ENCODE measurements around the gene MEI1. TPM values are rescaled to one million over a fixed set of nuclear protein-coding genes. Genes with fewer than 3 reads are reported as not detected.

The MEI1 gene
- total and polyA plus RNA-seq, 2 of the 4 experiments (the other 2 are of a cell fraction): 0.90 to 2.6 TPM

GRCh38 chr22:41819257-41819656, 120.0 kb downstream of the MEI1 start:
- Histone ChIP-seq H3K36me3 (ENCODE audit: control insufficient read depth, insufficient read depth, low read length) (0 out of 2 replicates have a peak, but pooled peaks cover 1% of the 10 kb centered on the region), H3K4me1 (ENCODE audit: control insufficient read depth, insufficient read depth, low read length) (peaks cover 2% of the 10 kb centered on the region), H2BK15ac (ENCODE audit: low read depth, low read length) (no peak overlapping the region), H3K18ac (ENCODE audit: low read depth, low read length) (no peak overlapping the region), H3K27me3 (ENCODE audit: control insufficient read depth, insufficient read depth, low read length) (no peaks in the 10 kb centered on the region), H4K5ac (ENCODE audit: low read depth, low read length) (no peak overlapping the region), H3K4me2 (ENCODE audit: low read depth, low read length) (no peak overlapping the region), H3K9me1 (ENCODE audit: insufficient read depth, low read length) (peaks cover 10% of the 10 kb centered on the region; the same call in 1 of the 2 replicates), H4K91ac (ENCODE audit: insufficient read depth, low read depth, low read length) (no peak overlapping the region), H3K9ac (ENCODE audit: low read depth, low read length) (no peak overlapping the region), H3K79me1 (ENCODE audit: low read depth in 1 of 2, low read length in 2 of 2) (peaks cover 0 to 4% of the 10 kb centered on the region in 2 experiments; a peak in 1 of 4 replicates), H2BK120ac (ENCODE audit: low read depth, low read length) (no peak overlapping the region), H3K56ac (ENCODE audit: extremely low read depth, insufficient read depth, low read length) (no peak overlapping the region), H3K9me3 (ENCODE audit: control insufficient read depth, insufficient read depth, low read length) (no peaks in the 10 kb centered on the region), H2AK5ac (ENCODE audit: low read depth, low read length) (no peak overlapping the region), H2AFZ (replicated peaks; ENCODE audit: low read length, poor library complexity) (no peak overlapping the region), H2BK20ac (ENCODE audit: low read depth, low read length) (no peak overlapping the region), H4K20me1 (ENCODE audit: insufficient read depth, low read length) (no peaks in the 10 kb centered on the region), H4K8ac (ENCODE audit: low read depth in 2 of 2, low read length in 2 of 2) (no peak overlapping the region), H2BK5ac (ENCODE audit: low read depth, low read length, poor library complexity, severe bottlenecking) (no peak overlapping the region), H3K27ac (ENCODE audit: insufficient read depth, low read length) (no peak overlapping the region), H3K4me3 (ENCODE audit: insufficient read depth, low read depth, low read length) (no peak overlapping the region), H2AK9ac (replicated peaks; ENCODE audit: low read depth, low read length, poor library complexity) (no peak overlapping the region), H3K4ac (ENCODE audit: low read depth, low read length) (no peak overlapping the region), H3K14ac (replicated peaks; ENCODE audit: low read depth, low read length) (no peak overlapping the region), H3K23ac (ENCODE audit: low read depth, low read length) (no peak overlapping the region)
- no peak for ATAC-seq (ENCODE audit: low read depth)
- in situ Hi-C loops (cut with MboI; ENCODE audit: low sequenced_read_pairs) (no loop called here), intact Hi-C loops (cut with micrococcal nuclease) (no loop called here), dilution Hi-C loops (cut with HindIII; ENCODE audit: low sequenced_read_pairs, unreplicated experiment) (no loop called here)
- ChIA-PET CTCF (no interaction called here), POLR2A (ENCODE audit: unreplicated experiment) (interaction anchor here (0.6 kb wide), 1 partner anchor 554 kb away, joined by 3 read pairs; no protein-coding TSS in a partner anchor)
- WGBS, 2 experiments (ENCODE audit: extremely low coverage in 2 of 2, insufficient read length in 1 of 2): no CpG with 5 or more reads among the region's 4 CpGs
- BruUV-seq (replicated peaks): no TSS peak
- no peak for DNase-seq
- no peak for TF ChIP-seq RFX5 (IDR thresholded peaks at IDR 0.05; ENCODE audit: low read depth, low read length)
- TF ChIP-seq MXI1 (IDR thresholded peaks at IDR 0.05; ENCODE audit: borderline replicate concordance, low read depth, low read length): no peak
- no peak for TF ChIP-seq SMC3 (IDR thresholded peaks at IDR 0.05; ENCODE audit: low read depth, low read length)
- TF ChIP-seq FOS (IDR thresholded peaks at IDR 0.05; ENCODE audit: low read depth, low read length): no peak
- no peak for TF ChIP-seq BHLHE40 (IDR thresholded peaks at IDR 0.05; ENCODE audit: low read depth, low read length)
- no peak for TF ChIP-seq MAZ (IDR thresholded peaks at IDR 0.05; ENCODE audit: borderline replicate concordance, low read depth, low read length)
- no peak for TF ChIP-seq POLR2A (IDR thresholded peaks at IDR 0.05; ENCODE audit: low read depth, low read length)
- TF ChIP-seq MAFK (IDR thresholded peaks at IDR 0.05; ENCODE audit: low read depth, low read length): no peak
- TF ChIP-seq CEBPB (IDR thresholded peaks at IDR 0.05; ENCODE audit: low read depth, low read length): no peak
- no peak for TF ChIP-seq RAD21 (IDR thresholded peaks at IDR 0.05; ENCODE audit: low read length)
- no peak for TF ChIP-seq USF2 (IDR thresholded peaks at IDR 0.05; ENCODE audit: low read depth, low read length)
- TF ChIP-seq CTCF (conservative IDR thresholded peaks at IDR 0.05; ENCODE audit: low read depth, low read length): no peak
- TF ChIP-seq NFE2L2 (IDR thresholded peaks at IDR 0.05; ENCODE audit: low read depth, low read length): no peak
- no peak for TF ChIP-seq RCOR1 (IDR thresholded peaks at IDR 0.05; ENCODE audit: insufficient replicate concordance, low read length)
- TF ChIP-seq ELK1 (IDR thresholded peaks at IDR 0.05; ENCODE audit: borderline replicate concordance, low read depth, low read length): no peak
- no peak for TF ChIP-seq CHD1 (IDR thresholded peaks at IDR 0.05; ENCODE audit: low read depth, low read length)
